Esophagus squamous epithelium (tissue), 5 donors: ENCODE results near the gene CDKN2B. TPM values are rescaled to one million over a fixed set of nuclear protein-coding genes. Genes with fewer than 3 reads are reported as not detected.

ENCODE experiments used
- DNase-seq: peaks from one replicate; lab custom pipeline; 2025; lab: John Stamatoyannopoulos, UW
- H3K27ac ChIP-seq, 4 donors: fragments of 200-600 bp; sonication (generic); one replicate each; pipeline ENCODE4 v1.5.1; 2016 to 2019; ENCODE audit warnings: mild to moderate bottlenecking in 1 of 4
- H3K27me3 ChIP-seq, 4 donors: fragments of 200-600 bp; sonication (generic); 1 replicate in 3 of 4; 2 replicates in 1 of 4; pipeline versions ENCODE4 v1.5.1 to v1.6.0; 2017 to 2021; ENCODE audit warnings: antibody characterized with exemption in 1 of 4
- H3K36me3 ChIP-seq, 3 donors: fragments of 200-600 bp; sonication (generic); one replicate each; pipeline ENCODE4 v1.5.1; 2016 to 2019
- H3K4me1 ChIP-seq, 3 donors: fragments of 200-600 bp; sonication (generic); one replicate each; pipeline ENCODE4 v1.5.1; 2017 to 2019
- H3K4me3 ChIP-seq, 4 donors: fragments of 200-600 bp; sonication (generic); 1 replicate in 3 of 4; 2 replicates in 1 of 4; pipeline ENCODE4 v1.5.1; 2016 to 2019; ENCODE audit warnings: mild to moderate bottlenecking in 2 of 4, moderate library complexity in 1 of 4
- H3K9me3 ChIP-seq, 3 donors: fragments of 200-600 bp; sonication (generic); one replicate each; pipeline ENCODE4 v1.5.1; 2016 to 2019
- POLR2A ChIP-seq, 4 donors: fragments of 450-650 bp; IDR thresholded peaks; one replicate each; pipeline ENCODE4 v1.6.1; 2017; ENCODE audit warnings: antibody characterized with exemption in 4 of 4, mild to moderate bottlenecking in 4 of 4, moderate library complexity in 3 of 4
- WGBS, 2 donors: methylation state at CpG; one replicate each; pipeline ENCODE4 v1.1.5; 2018; 5-methylcytosine and 5-hydroxymethylcytosine counted together
- intact Hi-C: fragments of 100-400 bp; cut with DNase I; formaldehyde crosslinking; loops from one replicate; pipeline ENCODE4 v1.15.0; 2022
- total RNA-seq, 4 donors: library from RNA; depleted of rRNA; stranded (reverse); fragments of >200 nt; gene quantifications; one replicate each; pipeline ENCODE4 v1.1.0, GENCODE V29; 2016
- TF ChIP-seq, protein P1 (sequence below), 6 experiments: fragments of 450-650 bp in 4 of 6; fragments of 200-600 bp in 2 of 6; sonication (generic) in 2 of 6; IDR thresholded peaks; one replicate each; pipeline ENCODE4 v1.5.1; 2016 to 2019; ENCODE audit warnings: antibody characterized with exemption in 6 of 6, mild to moderate bottlenecking in 4 of 6, moderate library complexity in 4 of 6
- donor health status: DM: yes; HTN: yes; CAD: no.

The CDKN2B gene
- total RNA-seq, 4 donors from 2014 or later: 41.6 to 150 (median 87.6) TPM

DNA sequence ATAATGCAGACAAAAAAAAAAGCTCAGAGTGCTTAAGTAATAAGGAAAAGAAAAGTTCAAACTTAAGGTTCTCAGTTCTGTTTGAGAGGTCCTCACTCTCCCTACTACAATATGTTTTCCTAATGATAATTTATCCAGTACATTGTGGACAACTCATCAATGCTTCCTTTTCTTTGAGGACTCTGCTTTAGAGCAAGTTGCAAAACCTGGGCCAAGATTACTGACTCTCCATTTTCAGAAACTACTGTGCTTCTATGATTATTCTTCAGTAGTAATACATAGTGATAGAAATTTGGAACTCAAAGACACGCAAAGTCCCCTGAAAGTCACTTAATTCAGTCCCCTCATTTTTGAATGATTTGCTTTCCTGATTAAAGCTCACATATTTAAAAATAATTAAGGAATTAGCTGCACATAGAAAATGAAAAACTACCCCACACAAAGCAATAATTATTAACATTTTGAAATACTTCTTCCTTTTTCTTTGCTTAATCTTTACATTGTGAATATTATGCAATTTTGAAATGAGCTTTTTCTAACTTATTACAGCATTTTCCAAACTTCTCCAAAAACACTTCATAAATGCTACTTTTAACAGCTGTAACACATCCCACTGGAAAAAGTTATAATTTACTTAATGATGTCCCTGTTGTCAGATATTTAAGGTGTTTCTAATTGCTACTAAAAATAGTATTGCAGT lies 26.1 kb downstream of the CDKN2B start:
- intact Hi-C loops: no loop called here
- no peak for DNase-seq
- TF ChIP-seq POLR2A (IDR thresholded peaks at IDR 0.05): no peak
- TF ChIP-seq, protein P1, sequence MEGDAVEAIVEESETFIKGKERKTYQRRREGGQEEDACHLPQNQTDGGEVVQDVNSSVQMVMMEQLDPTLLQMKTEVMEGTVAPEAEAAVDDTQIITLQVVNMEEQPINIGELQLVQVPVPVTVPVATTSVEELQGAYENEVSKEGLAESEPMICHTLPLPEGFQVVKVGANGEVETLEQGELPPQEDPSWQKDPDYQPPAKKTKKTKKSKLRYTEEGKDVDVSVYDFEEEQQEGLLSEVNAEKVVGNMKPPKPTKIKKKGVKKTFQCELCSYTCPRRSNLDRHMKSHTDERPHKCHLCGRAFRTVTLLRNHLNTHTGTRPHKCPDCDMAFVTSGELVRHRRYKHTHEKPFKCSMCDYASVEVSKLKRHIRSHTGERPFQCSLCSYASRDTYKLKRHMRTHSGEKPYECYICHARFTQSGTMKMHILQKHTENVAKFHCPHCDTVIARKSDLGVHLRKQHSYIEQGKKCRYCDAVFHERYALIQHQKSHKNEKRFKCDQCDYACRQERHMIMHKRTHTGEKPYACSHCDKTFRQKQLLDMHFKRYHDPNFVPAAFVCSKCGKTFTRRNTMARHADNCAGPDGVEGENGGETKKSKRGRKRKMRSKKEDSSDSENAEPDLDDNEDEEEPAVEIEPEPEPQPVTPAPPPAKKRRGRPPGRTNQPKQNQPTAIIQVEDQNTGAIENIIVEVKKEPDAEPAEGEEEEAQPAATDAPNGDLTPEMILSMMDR (IDR thresholded peaks at IDR 0.05): no peak
- H3K27me3 ChIP-seq: peaks cover 3 to 98% (median 27%) of the 10 kb centered on the region in 4 donors
- no peak overlapping the region for H3K27ac ChIP-seq
- H3K4me3 ChIP-seq: no peak overlapping the region
- no peaks in the 10 kb centered on the region for H3K36me3 ChIP-seq
- 77 to 84% methylated on average over 1 of the region's 1 CpG for WGBS, 2 donors
- H3K4me1 ChIP-seq: no peaks in the 10 kb centered on the region
- H3K9me3 ChIP-seq: no peaks in the 10 kb centered on the region

DNA sequence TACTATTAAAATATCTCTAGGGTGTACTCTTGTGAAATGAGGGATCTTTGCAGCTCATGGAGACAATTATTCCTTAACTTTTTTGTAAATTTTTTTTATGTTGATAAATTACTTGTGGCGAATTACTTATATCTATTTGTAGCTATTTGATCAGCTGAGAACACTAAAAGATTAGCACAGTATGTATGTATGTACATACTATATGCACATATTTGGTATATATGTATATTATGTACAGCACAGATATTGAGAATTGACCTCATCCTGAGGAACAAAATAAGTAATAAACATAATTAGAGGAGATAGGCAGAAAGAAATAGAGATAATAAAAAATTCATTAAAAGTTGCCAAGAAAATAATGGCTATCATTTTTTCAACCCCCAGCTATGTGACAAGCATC lies 26.7 kb downstream of the CDKN2B start:
- TF ChIP-seq, protein P1 (IDR thresholded peaks at IDR 0.05): no peak
- no peak for TF ChIP-seq POLR2A (IDR thresholded peaks at IDR 0.05)
- H3K4me1 ChIP-seq: no peaks in the 10 kb centered on the region
- intact Hi-C loops: no loop called here
- H3K9me3 ChIP-seq: no peaks in the 10 kb centered on the region
- no peak overlapping the region for H3K27ac ChIP-seq
- 57 to 69% methylated on average over 1 of the region's 1 CpG for WGBS, 2 donors
- DNase-seq: no peak
- H3K4me3 ChIP-seq: no peak overlapping the region
- peaks cover 3 to 98% (median 28%) of the 10 kb centered on the region in 4 donors for H3K27me3 ChIP-seq
- no peaks in the 10 kb centered on the region for H3K36me3 ChIP-seq

DNA sequence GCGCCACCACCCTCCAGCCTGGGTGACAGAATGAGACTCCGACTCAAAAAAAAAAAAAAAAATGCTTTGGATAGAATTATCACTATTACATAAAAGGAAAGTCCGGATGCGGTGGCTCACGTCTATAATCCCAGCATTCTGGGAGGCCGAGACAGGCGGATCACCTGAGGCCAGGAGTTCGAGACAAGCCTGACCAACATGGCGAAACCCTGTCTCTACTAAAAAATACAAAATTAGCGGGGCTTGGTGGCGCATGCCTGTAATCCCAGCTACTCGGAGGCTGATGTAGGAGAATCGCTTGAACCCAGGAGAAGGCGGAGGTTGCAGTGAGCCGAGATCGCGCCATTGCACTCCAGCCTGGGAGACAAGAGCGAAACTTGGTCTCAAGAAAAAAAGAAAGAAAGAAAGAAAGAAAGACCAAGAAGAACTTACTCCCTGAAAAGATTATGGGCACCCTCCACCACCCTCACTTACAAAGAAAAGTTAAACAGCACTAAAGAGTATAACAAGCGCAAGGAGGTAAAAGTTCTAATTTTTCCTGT lies 32.7 kb downstream of the CDKN2B start:
- Histone ChIP-seq H3K4me1 (peaks cover 6 to 23% (median 12%) of the 10 kb centered on the region in 3 donors), H3K36me3 (no peaks in the 10 kb centered on the region), H3K4me3 (no peak overlapping the region), H3K27ac (no peak overlapping the region), H3K9me3 (no peaks in the 10 kb centered on the region), H3K27me3 (peaks cover 9 to 98% (median 53%) of the 10 kb centered on the region in 4 donors)
- no peak for DNase-seq
- WGBS, 2 donors: 36 to 37% methylated on average over 18 to 19 of the region's 19 CpGs
- TF ChIP-seq POLR2A (IDR thresholded peaks at IDR 0.05): no peak
- TF ChIP-seq, protein P1 (IDR thresholded peaks at IDR 0.05): no peak
- intact Hi-C loops: no loop called here

DNA sequence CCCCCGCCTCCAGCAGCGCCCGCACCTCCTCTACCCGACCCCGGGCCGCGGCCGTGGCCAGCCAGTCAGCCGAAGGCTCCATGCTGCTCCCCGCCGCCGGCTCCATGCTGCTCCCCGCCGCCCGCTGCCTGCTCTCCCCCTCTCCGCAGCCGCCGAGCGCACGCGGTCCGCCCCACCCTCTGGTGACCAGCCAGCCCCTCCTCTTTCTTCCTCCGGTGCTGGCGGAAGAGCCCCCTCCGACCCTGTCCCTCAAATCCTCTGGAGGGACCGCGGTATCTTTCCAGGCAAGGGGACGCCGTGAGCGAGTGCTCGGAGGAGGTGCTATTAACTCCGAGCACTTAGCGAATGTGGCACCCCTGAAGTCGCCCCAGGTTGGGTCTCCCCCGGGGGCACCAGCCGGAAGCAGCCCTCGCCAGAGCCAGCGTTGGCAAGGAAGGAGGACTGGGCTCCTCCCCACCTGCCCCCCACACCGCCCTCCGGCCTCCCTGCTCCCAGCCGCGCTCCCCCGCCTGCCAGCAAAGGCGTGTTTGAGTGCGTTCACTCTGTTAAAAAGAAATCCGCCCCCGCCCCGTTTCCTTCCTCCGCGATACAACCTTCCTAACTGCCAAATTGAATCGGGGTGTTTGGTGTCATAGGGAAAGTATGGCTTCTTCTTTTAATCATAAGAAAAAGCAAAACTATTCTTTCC lies 34.2 kb downstream of the CDKN2B start:
- Histone ChIP-seq H3K4me3 (peak overlapping the region; percentile 39 to 68 (median 44)), H3K27ac (no peak overlapping the region), H3K4me1 (peaks cover 6 to 37% (median 16%) of the 10 kb centered on the region in 3 donors), H3K27me3 (peaks cover 9 to 100% (median 63%) of the 10 kb centered on the region in 4 donors), H3K36me3 (no peaks in the 10 kb centered on the region), H3K9me3 (no peaks in the 10 kb centered on the region)
- 0 to 2% methylated on average over 3 to 13 of the region's 51 CpGs for WGBS, 2 donors
- intact Hi-C loops: no loop called here
- TF ChIP-seq, protein P1 (IDR thresholded peaks at IDR 0.05): no peak
- TF ChIP-seq POLR2A (IDR thresholded peaks at IDR 0.05): no peak
- DNase-seq: no peak

DNA sequence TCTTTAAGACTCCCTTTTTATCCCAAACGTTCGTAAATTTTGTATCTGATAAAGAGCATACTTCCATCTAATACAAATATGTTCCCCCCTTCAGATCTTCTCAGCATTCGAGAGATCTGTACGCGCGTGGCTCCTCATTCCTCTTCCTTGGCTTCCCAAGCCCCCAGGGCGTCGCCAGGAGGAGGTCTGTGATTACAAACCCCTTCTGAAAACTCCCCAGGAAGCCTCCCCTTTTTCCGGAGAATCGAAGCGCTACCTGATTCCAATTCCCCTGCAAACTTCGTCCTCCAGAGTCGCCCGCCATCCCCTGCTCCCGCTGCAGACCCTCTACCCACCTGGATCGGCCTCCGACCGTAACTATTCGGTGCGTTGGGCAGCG lies 34.8 kb downstream of the CDKN2B start:
- Histone ChIP-seq H3K27me3 (peaks cover 8 to 100% (median 64%) of the 10 kb centered on the region in 4 donors), H3K36me3 (no peaks in the 10 kb centered on the region), H3K4me1 (peaks cover 6 to 37% (median 16%) of the 10 kb centered on the region in 3 donors), H3K4me3 (peak overlapping the region; percentile 39 to 68 (median 44)), H3K9me3 (no peaks in the 10 kb centered on the region), H3K27ac (no peak overlapping the region)
- DNase-seq: no peak
- TF ChIP-seq, protein P1 (IDR thresholded peaks at IDR 0.05): no peak
- no peak for TF ChIP-seq POLR2A (IDR thresholded peaks at IDR 0.05)
- intact Hi-C loops: no loop called here
- WGBS, 2 donors: 6 to 7% methylated on average over 15 to 20 of the region's 21 CpGs
